ENCODE results near the gene CDH13.

GRCh38 chr16:82664181-82664580 lies 37.4 kb downstream of the CDH13 start:
- TF ChIP-seq CTCF (IDR thresholded peaks at IDR 0.05; ENCODE audit: poor library complexity) (no peak), EZH2phosphoT487 (IDR thresholded peaks at IDR 0.05; ENCODE audit: low read depth, severe bottlenecking, unreplicated experiment) (no peak)

All from hepatocyte (in vitro differentiated cells).